ENCODE data around the gene FBXL17.

Gene FBXL17

GRCh38 chr5:107945061-107945460 lies 436.8 kb downstream of the FBXL17 start:
- DNase-seq = no peak

DNA sequence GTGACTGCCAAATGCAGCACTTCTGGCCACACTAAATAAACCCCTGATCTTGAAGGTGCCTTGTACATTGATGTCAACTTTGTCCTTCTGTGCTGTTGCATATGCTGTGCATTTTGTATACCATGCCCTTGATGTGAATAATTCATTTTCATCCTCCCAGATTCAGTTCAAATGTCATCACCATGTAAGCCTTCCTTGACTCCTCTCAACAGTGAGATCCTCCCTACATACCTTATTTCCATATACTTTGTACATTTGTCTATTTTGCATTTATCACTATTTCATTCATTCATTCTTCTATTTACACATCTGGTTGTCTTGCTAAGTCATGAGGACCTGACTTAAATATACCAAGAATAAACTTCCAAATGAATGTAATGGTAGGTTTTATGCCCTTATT lies 438.0 kb downstream of the FBXL17 start:
- DNase-seq = no peak

DNA sequence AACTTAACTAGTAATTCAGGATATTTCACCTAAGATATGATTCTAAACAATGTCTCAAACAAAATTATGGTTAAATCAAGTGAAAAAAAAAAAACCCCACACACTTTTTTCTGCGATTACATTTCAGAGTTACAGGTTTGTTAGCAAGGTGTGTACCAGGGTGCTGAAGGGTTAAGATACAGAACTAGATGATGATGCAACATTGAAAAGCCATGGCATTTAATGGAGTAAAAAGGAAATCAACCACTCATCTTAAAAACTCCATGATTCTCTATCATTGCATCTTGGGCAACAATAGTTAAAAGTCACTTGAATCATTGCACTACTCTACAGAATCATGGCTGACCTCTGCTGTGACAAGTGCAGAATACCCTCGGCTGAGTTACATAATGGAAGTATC lies 440.9 kb downstream of the FBXL17 start:
- no peak for DNase-seq

- no peak for DNase-seq
Measured at GRCh38 chr5:107937651-107938355, 444.1 kb downstream of the FBXL17 start.

GRCh38 chr5:107937204-107937603 lies 444.7 kb downstream of the FBXL17 start:
- no peak for DNase-seq

DNA sequence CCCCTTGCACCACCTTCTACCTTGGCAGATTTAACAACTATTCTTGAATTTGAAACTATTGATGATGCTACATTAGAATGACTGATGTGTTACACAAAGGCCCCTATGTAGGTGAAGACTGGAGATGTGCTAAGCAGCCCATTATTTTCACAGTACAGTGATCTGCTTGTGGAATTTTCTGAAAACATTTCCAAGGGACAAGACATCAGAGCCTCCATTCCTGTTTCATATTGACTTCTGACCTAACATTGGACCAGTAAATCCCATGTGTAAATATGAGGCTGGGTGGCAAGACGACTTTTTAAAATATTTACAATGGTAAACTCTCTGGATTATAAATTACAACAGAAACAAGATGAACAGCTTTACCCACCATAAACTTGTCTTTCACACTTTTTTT lies 445.4 kb downstream of the FBXL17 start:
- no peak for DNase-seq

DNA sequence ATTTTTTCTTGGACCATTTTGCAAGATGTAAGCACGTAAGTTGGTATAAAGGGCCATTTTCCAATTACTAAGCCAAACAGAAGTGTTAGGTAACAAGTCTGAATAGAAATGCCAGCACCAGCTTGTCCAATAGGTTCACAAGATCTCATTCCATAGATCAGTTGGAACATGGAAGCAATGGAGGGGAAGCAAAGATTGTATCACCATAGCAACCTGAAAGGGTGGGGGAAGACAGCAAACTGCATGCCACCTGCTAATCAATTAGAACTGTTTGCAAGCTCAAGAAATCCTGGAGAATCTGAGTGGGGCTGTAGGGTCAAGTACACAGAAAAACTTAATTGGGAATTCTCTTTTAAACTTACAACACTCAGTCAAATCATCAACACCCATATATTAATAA lies 446.3 kb downstream of the FBXL17 start:
- DNase-seq = no peak

DNA sequence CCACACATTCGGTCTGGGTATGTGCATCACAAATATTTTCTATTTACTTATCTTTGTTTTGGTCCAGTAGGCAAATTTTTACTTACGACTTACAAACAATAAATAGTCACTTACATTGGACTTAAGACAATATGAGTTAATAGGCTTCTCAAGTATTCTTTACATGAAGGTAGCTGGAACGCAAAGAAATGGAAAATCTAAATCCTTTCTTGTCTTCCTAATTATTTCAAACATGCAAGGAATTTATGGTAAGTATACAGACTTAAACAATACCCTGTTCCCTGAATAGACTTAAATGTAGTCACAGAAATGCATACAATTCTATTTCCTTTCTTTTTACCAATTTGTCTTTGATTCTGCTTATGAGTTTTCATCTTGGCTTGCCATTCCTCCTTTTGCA lies 448.6 kb downstream of the FBXL17 start:
- no peak for DNase-seq

DNA sequence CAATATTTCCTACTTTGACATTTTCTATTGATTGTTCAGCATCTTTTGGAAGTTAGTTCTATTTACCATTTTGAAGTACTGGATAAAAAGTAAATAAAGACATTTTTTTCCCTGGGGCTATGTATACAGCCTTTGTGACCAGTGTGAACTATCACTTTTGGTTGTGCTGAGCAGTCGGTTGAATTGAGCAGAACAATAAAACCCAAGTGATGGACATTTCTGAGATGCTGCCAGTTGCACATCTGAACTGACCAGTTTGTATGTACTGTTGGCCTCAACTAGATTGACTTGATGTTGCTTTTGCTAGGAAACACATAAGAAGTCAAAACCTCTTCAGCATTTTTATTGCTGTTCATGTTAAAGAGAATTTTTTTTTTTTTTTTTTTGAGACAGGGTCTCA lies 451.0 kb downstream of the FBXL17 start:
- no peak for DNase-seq

DNA sequence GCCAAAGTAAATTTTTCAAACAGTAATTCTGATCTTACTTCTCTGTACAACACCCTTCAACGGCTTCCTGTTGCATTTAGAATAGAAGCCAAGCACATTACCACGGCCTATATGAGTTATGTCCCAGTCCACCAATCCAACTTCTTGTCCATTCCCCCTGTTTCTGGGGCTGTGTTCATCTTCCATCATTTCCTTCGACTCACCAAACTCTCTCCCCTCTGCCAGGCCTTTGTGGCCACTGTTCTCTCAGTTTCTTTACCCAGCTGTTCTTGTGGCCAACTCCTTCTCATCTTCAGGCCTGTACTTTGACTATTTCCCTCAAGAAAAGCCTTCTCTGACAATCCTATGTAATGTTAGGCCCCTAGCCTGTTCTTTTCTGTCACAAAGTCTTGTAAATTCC lies 451.8 kb downstream of the FBXL17 start:
- no peak for DNase-seq

- DNase-seq = no peak
Measured at GRCh38 chr5:107929080-107929479, 452.8 kb downstream of the FBXL17 start.

- no peak for DNase-seq
Measured at GRCh38 chr5:107926121-107926520, 455.8 kb downstream of the FBXL17 start.

DNA sequence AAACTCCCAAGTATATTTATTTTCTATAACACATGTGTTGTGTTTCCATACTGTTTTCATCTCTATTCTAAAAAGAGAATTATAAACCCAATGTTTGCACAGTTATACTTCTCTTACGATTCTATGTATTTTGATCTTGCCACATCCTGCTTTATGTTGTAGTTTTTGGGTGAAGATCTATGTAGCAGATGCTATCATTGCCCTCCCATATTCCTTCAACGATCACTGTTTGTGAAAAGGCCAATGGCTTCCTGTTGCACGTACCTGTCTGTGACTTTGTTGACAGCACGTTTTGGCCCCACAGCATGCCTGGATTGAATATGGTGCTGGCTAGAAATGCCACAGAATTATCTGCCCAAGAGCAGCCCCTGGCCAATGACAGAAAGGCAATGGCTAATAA lies 456.7 kb downstream of the FBXL17 start:
- DNase-seq = no peak

DNA sequence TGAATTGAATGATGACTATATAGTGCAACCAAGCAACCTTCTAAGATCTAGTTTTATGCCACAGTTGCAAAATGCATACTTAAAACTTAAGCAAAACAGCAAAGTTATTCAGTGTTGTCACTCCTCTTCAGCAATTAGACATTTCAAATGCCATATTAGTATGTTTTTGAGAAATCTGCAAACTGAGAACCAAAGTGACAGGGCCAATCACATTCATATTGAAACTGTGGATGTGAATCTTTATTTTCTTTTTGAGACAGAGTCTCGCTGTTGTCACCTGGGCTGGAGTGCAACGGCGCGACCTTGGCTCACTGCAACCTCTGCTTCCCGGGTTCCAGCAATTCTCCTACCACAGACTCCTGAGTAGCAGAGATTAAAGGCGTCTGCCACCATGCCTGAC lies 461.9 kb downstream of the FBXL17 start:
- DNase-seq = no peak

DNA sequence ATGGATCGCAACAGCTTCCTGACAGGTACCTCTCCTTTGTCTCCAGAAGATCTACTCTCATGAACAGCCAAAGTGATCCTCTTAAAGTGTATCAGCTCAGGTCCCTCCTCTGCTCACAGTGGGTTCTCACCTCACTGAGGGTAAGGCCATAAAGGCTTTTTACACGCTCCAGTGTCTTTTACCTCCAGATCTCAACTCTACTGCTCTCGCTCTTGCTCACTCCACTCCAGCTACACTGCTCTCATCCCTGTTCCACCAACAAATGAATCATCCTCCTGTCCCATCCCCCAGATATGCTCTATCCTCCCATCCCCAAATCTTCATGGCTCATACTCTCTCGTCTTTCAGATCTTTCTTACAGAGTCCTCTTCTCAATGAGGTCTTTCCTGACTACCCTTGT lies 462.5 kb downstream of the FBXL17 start:
- no peak for DNase-seq

DNA sequence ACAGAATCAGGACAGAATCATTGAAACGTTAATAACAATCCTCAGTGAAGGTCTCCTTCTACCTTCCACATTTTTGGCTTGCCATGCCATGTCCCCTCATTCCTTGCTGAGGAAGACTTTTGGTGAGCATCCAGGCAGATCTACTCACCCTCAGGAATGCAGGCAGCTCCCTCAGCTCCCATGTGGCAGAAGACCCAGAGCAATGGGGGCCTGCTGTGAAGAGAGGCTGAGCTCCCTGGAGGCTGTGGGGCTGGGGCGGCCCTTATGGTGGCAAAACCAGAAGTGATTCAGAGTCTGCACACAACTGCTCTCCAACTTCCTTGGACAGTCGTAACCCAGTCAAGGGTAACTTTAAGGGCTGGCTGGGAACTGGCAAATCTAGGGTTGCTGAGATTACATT lies 463.9 kb downstream of the FBXL17 start:
- DNase-seq = no peak

DNA sequence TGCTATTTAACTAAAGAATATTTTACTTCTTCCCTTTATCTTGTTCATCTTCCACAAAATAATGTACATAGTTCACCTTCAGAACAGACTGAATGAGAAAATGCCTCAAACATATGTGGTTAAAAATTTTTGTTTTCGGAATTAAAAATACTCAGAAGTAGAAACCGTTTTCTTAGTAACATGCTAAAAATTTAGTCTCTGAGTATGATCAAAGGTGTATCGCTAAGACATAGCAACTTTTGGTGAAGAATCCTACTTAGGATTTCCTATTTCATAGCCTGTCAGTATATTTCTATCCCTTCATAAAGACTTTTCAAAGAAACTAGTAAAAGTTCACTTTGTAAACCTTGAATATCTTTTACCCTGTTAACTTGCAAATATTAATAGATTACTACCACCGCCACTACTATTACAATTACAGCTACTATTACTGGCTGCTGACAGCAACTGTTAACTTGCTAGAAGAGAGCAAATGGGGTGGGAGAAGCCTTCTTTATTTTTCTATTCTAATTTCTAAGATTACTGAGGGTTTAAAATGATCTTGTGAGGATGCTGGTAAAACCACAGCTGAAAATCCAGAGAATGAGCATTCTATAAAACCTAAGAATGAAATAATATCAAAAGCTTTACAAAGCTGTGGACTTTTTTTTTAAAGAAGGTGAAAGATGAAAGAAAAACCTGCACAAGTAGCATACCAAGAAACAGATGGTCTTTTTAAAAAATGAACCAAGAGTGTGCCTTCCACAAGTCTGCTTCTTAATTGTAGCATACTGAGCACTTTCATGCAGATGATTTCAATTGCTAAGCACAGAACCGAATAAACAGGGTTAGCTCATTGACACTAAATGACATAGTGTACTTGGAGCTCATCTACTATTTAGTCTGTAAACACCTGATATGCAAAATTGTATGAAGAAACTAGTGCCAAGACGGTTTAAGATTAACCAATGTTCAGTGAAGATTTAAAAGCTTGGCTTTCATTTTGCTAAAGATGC lies 464.9 kb downstream of the FBXL17 start:
- DNase-seq = no peak

GRCh38 chr5:107915176-107915812 lies 466.6 kb downstream of the FBXL17 start:
- DNase-seq = no peak

DNA sequence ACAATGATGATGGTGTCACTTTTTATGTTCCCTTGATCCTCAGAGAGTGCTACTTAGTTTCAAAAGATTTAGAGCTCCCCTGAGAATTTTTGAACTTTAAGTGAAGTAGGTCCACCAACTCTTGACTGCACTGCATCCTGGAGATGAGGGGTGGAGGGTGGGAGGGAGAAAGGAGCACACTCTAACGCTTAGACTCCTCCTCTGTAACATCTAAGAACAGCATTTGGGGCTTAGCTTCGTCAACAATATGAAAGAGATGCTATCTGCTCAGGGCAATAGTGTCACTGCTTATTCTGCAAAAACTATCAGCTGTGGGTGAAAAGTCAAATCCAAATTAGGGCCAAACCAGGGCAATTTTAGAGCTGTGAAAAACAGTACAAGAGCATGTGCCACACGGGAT lies 468.4 kb downstream of the FBXL17 start:
- no peak for DNase-seq

DNA sequence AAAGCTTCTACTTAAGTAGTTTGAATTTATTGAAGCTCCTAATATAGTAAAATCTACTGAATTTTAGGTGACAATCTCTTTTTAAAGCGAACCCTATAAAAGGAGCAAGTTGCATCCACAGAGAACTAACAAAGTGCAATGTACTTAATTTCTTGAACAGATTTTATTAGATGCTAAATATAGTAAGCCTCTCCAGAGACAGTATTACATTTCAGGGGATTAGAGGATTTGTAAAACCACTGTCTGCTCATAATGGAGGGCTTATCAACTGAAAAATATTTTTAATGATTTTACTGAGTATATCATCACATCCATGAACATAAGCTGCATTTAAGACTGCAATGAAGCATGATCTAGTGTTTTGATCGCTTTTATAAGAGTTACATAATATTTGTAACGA lies 481.2 kb downstream of the FBXL17 start:
- DNase-seq = no peak

DNA sequence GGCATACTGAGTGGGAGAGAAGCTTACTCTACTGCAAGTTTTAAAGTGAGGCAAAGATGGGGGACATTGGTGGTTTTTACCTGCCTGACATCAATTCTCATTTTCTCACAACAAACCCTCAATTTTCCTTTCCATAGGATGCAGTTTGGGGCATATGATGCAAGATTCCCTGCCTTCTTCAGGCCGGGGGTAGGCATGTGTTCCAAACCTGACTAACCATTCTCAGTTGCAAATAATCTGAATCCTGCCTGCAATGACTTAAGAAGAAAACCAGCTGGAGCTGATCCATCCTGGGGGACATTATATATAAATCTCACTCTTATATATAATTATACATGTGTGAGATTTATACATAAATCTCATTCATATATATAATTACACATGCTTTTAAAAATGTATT lies 487.5 kb downstream of the FBXL17 start:
- DNase-seq = no peak

- no peak for DNase-seq
Measured at GRCh38 chr5:107893642-107894041, 488.3 kb downstream of the FBXL17 start.

GRCh38 chr5:107889387-107889786 lies 492.5 kb downstream of the FBXL17 start:
- DNase-seq = no peak

- no peak for DNase-seq
Measured at GRCh38 chr5:107888541-107888940, 493.4 kb downstream of the FBXL17 start.

Measured in activated CD4-positive, alpha-beta T cell treated with anti-CD3 and anti-CD28 coated beads for 4 hours (primary cell).